ENCODE results near the gene DCTPP1. TPM values are rescaled to one million over a fixed set of nuclear protein-coding genes. Genes with fewer than 3 reads are reported as not detected.

Gene DCTPP1
- polyA plus RNA-seq, 1 of the 3 experiments (the other 2 are of a cell fraction) = 79.2 TPM

DNA sequence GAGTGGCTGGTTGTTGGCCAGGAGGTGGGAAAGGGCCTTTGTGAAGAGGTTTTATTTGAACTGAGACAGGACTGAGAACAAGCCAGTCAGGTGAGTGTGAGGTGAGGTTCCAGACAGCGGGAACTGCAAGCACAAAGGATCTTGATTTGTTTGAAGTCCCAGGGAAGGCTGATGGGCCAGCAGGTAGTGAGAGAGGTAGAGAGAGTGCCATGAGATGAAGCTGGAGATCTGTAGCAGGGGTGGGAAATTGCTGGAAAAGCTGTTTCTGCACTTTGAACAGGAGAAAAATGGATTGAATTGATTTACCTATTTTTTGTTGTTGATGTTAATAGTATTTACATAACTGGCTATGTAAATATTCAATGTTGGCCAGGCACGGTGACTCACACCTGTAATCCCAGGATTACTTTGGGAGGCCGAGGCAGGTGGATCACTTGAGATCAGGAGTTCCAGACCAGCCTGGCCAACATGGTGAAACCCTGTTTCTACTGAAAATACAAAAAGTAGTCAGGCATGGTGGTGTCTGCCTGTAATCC is 7.7 kb upstream of the DCTPP1 start:
- POLR2A ChIA-PET = no interaction called here
- WGBS (ENCODE audit: low lambda C conversion rate) = 74% methylated on average over 3 of the region's 3 CpGs
- CTCF ChIA-PET = interaction anchor here (1.4 to 1.6 kb wide), 2 partner anchors 12 to 98 kb away, joined by 4 to 5 read pairs; no protein-coding TSS in a partner anchor
- H3K4me1 ChIP-seq (ENCODE audit: control insufficient read depth in 1 of 2, insufficient read depth in 2 of 2, low read depth in 1 of 2, low read length in 1 of 2) = no peaks in the 10 kb centered on the region
- no peaks in the 10 kb centered on the region for H3K36me3 ChIP-seq (replicated peaks in 1 of 2; ENCODE audit: control insufficient read depth in 1 of 2, insufficient read depth in 2 of 2, low read length in 1 of 2)
- H4K20me1 ChIP-seq (ENCODE audit: insufficient read depth) = no peaks in the 10 kb centered on the region
- H3K9ac ChIP-seq = no peak overlapping the region
- H3K27me3 ChIP-seq (ENCODE audit: insufficient read depth) = no peaks in the 10 kb centered on the region
- no peaks in the 10 kb centered on the region for H3K9me3 ChIP-seq
- H3K4me2 ChIP-seq = no peak overlapping the region
- H3K4me3 ChIP-seq (ENCODE audit: low read depth in 2 of 2, low read length in 1 of 2) = no peak overlapping the region; a peak in 1 of 4 replicates
- H3K79me2 ChIP-seq (ENCODE audit: insufficient read depth) = no peaks in the 10 kb centered on the region
- H3F3A ChIP-seq (replicated peaks; ENCODE audit: insufficient read depth) = no peaks in the 10 kb centered on the region
- DNase-seq = no peak
- no peaks in the 10 kb centered on the region for H3K9me2 ChIP-seq
- H3K27ac ChIP-seq (ENCODE audit: low read depth in 2 of 2, low read length in 1 of 2) = no peak overlapping the region
- H2AFZ ChIP-seq (ENCODE audit: low read depth) = no peak overlapping the region
- TF ChIP-seq RXRA (IDR thresholded peaks at IDR 0.05; ENCODE audit: borderline replicate concordance, low read depth) (no peak), EZH2phosphoT487 (IDR thresholded peaks at IDR 0.05; ENCODE audit: borderline replicate concordance, low read depth) (no peak), FOXJ3 (CRISPR knock-in tag; IDR thresholded peaks at IDR 0.05) (no peak), SMC3 (IDR thresholded peaks at IDR 0.05; ENCODE audit: low read depth, low read length) (no peak), RAD21 (IDR thresholded peaks at IDR 0.05; ENCODE audit: low read length) (no peak), CHD2 (IDR thresholded peaks at IDR 0.05; ENCODE audit: low read length, partially characterized antibody) (no peak)
- TF ChIP-seq, protein P1, sequence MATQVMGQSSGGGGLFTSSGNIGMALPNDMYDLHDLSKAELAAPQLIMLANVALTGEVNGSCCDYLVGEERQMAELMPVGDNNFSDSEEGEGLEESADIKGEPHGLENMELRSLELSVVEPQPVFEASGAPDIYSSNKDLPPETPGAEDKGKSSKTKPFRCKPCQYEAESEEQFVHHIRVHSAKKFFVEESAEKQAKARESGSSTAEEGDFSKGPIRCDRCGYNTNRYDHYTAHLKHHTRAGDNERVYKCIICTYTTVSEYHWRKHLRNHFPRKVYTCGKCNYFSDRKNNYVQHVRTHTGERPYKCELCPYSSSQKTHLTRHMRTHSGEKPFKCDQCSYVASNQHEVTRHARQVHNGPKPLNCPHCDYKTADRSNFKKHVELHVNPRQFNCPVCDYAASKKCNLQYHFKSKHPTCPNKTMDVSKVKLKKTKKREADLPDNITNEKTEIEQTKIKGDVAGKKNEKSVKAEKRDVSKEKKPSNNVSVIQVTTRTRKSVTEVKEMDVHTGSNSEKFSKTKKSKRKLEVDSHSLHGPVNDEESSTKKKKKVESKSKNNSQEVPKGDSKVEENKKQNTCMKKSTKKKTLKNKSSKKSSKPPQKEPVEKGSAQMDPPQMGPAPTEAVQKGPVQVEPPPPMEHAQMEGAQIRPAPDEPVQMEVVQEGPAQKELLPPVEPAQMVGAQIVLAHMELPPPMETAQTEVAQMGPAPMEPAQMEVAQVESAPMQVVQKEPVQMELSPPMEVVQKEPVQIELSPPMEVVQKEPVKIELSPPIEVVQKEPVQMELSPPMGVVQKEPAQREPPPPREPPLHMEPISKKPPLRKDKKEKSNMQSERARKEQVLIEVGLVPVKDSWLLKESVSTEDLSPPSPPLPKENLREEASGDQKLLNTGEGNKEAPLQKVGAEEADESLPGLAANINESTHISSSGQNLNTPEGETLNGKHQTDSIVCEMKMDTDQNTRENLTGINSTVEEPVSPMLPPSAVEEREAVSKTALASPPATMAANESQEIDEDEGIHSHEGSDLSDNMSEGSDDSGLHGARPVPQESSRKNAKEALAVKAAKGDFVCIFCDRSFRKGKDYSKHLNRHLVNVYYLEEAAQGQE (IDR thresholded peaks at IDR 0.05; ENCODE audit: low read depth, low read length) = no peak

DNA sequence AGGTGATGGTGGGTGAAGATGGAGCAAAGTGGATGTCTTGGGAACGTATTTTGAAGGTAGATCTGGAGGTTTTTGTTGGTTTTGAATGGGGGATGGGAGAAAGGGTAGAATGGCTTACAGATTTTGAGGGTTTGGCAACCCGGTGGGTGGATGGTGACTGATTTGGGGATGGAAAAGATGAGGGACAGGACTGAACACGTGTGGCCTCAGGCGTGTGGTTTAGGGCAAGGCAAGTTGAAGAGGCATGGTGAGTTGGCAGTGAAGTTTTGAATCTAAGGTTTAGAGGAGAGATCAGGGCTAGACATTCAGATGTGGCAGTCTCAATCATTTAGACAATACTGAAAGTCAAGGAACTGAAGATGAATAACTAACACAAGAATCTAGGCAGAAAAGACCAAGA is 5.0 kb upstream of the DCTPP1 start:
- 47% methylated on average over 4 of the region's 4 CpGs for WGBS (ENCODE audit: low lambda C conversion rate)
- no peaks in the 10 kb centered on the region for H4K20me1 ChIP-seq (ENCODE audit: insufficient read depth)

More for the DNA sequence above, 5.0 kb upstream of the DCTPP1 start:
- H3K27me3 ChIP-seq (ENCODE audit: insufficient read depth) = no peaks in the 10 kb centered on the region
- no peaks in the 10 kb centered on the region for H3F3A ChIP-seq (replicated peaks; ENCODE audit: insufficient read depth)
- no peak overlapping the region for H2AFZ ChIP-seq (ENCODE audit: low read depth)
- H3K4me2 ChIP-seq = no peak overlapping the region
- peaks cover 0 to 4% of the 10 kb centered on the region in 2 experiments; a peak in 1 of 4 replicates for H3K4me1 ChIP-seq (ENCODE audit: control insufficient read depth in 1 of 2, insufficient read depth in 2 of 2, low read depth in 1 of 2, low read length in 1 of 2)
- H3K9me3 ChIP-seq = no peaks in the 10 kb centered on the region
- TF ChIP-seq RFX5 (IDR thresholded peaks at IDR 0.05; ENCODE audit: low read length) (no peak), FOSL2 (IDR thresholded peaks at IDR 0.05; ENCODE audit: borderline replicate concordance, low read depth) (no peak), EP300 (IDR thresholded peaks at IDR 0.05; ENCODE audit: borderline replicate concordance in 1 of 2, low read depth in 1 of 2, low read length in 1 of 2) (no peak), TAF1 (IDR thresholded peaks at IDR 0.05; ENCODE audit: borderline replicate concordance, low read depth, low read length) (no peak), CHD2 (IDR thresholded peaks at IDR 0.05; ENCODE audit: low read length, partially characterized antibody) (no peak), SMC3 (IDR thresholded peaks at IDR 0.05; ENCODE audit: low read depth, low read length) (no peak), EZH2phosphoT487 (IDR thresholded peaks at IDR 0.05; ENCODE audit: borderline replicate concordance, low read depth) (no peak), POLR2AphosphoS5 (IDR thresholded peaks at IDR 0.05; ENCODE audit: low read depth, low read length) (no peak), GATA2 (CRISPR knock-in tag; IDR thresholded peaks at IDR 0.05) (no peak), NRF1 (IDR thresholded peaks at IDR 0.05; ENCODE audit: low read depth, low read length) (no peak), YY1 (IDR thresholded peaks at IDR 0.05; ENCODE audit: low read depth) (no peak), RAD21 (IDR thresholded peaks at IDR 0.05; ENCODE audit: low read length) (no peak), GABPA (IDR thresholded peaks at IDR 0.05; ENCODE audit: low read depth) (no peak)
- TF ChIP-seq, protein P2, sequence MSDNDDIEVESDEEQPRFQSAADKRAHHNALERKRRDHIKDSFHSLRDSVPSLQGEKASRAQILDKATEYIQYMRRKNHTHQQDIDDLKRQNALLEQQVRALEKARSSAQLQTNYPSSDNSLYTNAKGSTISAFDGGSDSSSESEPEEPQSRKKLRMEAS (IDR thresholded peaks at IDR 0.05; ENCODE audit: low read depth) = no peak
- no peaks in the 10 kb centered on the region for H3K79me2 ChIP-seq (ENCODE audit: insufficient read depth)
- DNase-seq = no peak
- H3K4me3 ChIP-seq (ENCODE audit: low read depth in 2 of 2, low read length in 1 of 2) = no peak overlapping the region
- ChIA-PET POLR2A (no interaction called here), CTCF (interaction anchor here (0.7 to 0.8 kb wide), 2 partner anchors 17 to 48 kb away, joined by 3 to 4 read pairs; no protein-coding TSS in a partner anchor)
- H3K36me3 ChIP-seq (replicated peaks in 1 of 2; ENCODE audit: control insufficient read depth in 1 of 2, insufficient read depth in 2 of 2, low read length in 1 of 2) = no peaks in the 10 kb centered on the region
- H3K27ac ChIP-seq (ENCODE audit: low read depth in 2 of 2, low read length in 1 of 2) = no peak overlapping the region
- no peak overlapping the region for H3K9ac ChIP-seq
- H3K9me2 ChIP-seq = no peaks in the 10 kb centered on the region
